K562 (cell line): ENCODE measurements around the gene CARD8. TPM values are rescaled to one million over a fixed set of nuclear protein-coding genes. Genes with fewer than 3 reads are reported as not detected.
A peak's percentile ranks its signal among the peaks of the same experiment; 100 is the strongest.

ENCODE experiments used
- ARID2 ChIP-seq: fragments of 450-650 bp; IDR thresholded peaks from 2 replicates; pipeline ENCODE4 v1.6.1; 2017; ENCODE audit warnings: antibody characterized with exemption, mild to moderate bottlenecking
- CREBBP ChIP-seq: IDR thresholded peaks from one replicate; pipeline ENCODE4 v1.6.1; 2012; ENCODE audit warnings: low read depth, mild to moderate bottlenecking, control low read depth, inconsistent platforms, low read length
- FUS ChIP-seq: fragments of 200-400 bp; formaldehyde crosslinking; optimal IDR thresholded peaks from 2 replicates; pipeline ENCODE3; 2017; ENCODE audit warnings: low read depth, low read length
- GATA2 ChIP-seq: sonication (generic); formaldehyde crosslinking; IDR thresholded peaks from 2 replicates; pipeline ENCODE4 v1.4.0; 2020; ENCODE audit warnings: mild to moderate bottlenecking, missing genetic modification reagents
- HDAC6 ChIP-seq: IDR thresholded peaks from 2 replicates; pipeline ENCODE4 v1.6.1; 2012; ENCODE audit warnings: low read depth, mild to moderate bottlenecking, control low read depth, inconsistent platforms, low read length, moderate library complexity
- HDAC8 ChIP-seq: fragments of 450-650 bp; IDR thresholded peaks from 2 replicates; pipeline ENCODE4 v1.6.1; 2016; ENCODE audit warnings: mild to moderate bottlenecking, missing genetic modification characterization, moderate library complexity, missing compliant biosample characterization
- JUND ChIP-seq, 2 experiments: IDR thresholded peaks; 2 replicates in 1 of 2; 3 replicates in 1 of 2; pipeline ENCODE4 v1.6.1; 2011; ENCODE audit warnings: borderline replicate concordance in 2 of 2, low read depth in 2 of 2, low read length in 2 of 2, improper control_type of control experiment in 1 of 2, missing biosample characterization in 1 of 2, missing genetic modification characterization in 1 of 2, missing genetic modification reagents in 1 of 2
- MXD1 ChIP-seq: fragments of 250-450 bp; sonication (Bioruptor Pico); IDR thresholded peaks from 2 replicates; pipeline ENCODE4 v1.8.0; 2021; ENCODE audit warnings: borderline replicate concordance, mild to moderate bottlenecking, moderate library complexity; ENCODE audit not compliant: poor library complexity, severe bottlenecking
- NR2C1 ChIP-seq, 2 experiments: fragments of 450-650 bp; IDR thresholded peaks; 2 replicates each; pipeline ENCODE4 v1.6.1; 2017; ENCODE audit warnings: mild to moderate bottlenecking in 2 of 2, antibody characterized with exemption in 1 of 2, inconsistent platforms in 1 of 2, missing compliant biosample characterization in 1 of 2, missing genetic modification characterization in 1 of 2
- POLR2A ChIP-seq: fragments of 450-650 bp; conservative IDR thresholded peaks from 2 replicates; pipeline ENCODE4 v1.6.1; 2016
- RBM14 ChIP-seq: fragments of 200-400 bp; formaldehyde crosslinking; IDR thresholded peaks from 2 replicates; pipeline ENCODE4 v1.6.1; 2018; ENCODE audit warnings: low read depth, mild to moderate bottlenecking, low read length, moderate library complexity, borderline replicate concordance; ENCODE audit not compliant: insufficient read depth
- RBM17 ChIP-seq: fragments of 200-400 bp; formaldehyde crosslinking; IDR thresholded peaks from 2 replicates; pipeline ENCODE4 v1.6.1; 2017; ENCODE audit warnings: low read depth, mild to moderate bottlenecking, low read length, borderline replicate concordance
- RCOR1 ChIP-seq, 2 experiments: IDR thresholded peaks; 2 replicates each; pipeline ENCODE4 v1.6.1; 2012; ENCODE audit warnings: low read depth in 2 of 2, low read length in 2 of 2, borderline replicate concordance in 1 of 2, improper control_type of control experiment in 1 of 2
- RFX1 ChIP-seq: fragments of 450-650 bp; IDR thresholded peaks from 2 replicates; pipeline ENCODE4 v1.6.1; 2016; ENCODE audit warnings: mild to moderate bottlenecking, moderate library complexity
- RFX5 ChIP-seq: IDR thresholded peaks from 2 replicates; pipeline ENCODE4 v1.6.1; 2011; ENCODE audit warnings: low read depth, mild to moderate bottlenecking, improper control_type of control experiment, low read length
- SRSF3 ChIP-seq: fragments of 200-400 bp; formaldehyde crosslinking; IDR thresholded peaks from 2 replicates; pipeline ENCODE4 v1.6.1; 2016; ENCODE audit warnings: mild to moderate bottlenecking, low read length, moderate library complexity; ENCODE audit not compliant: insufficient read depth
- STAT5A ChIP-seq: IDR thresholded peaks from 2 replicates; pipeline ENCODE4 v1.6.1; 2012; ENCODE audit warnings: low read length, inconsistent platforms, borderline replicate concordance
- THRAP3 ChIP-seq: fragments of 450-650 bp; IDR thresholded peaks from 2 replicates; pipeline ENCODE4 v1.6.1; 2016; ENCODE audit warnings: mild to moderate bottlenecking, inconsistent platforms, borderline replicate concordance
- TSC22D4 ChIP-seq: fragments of 450-650 bp; IDR thresholded peaks from 2 replicates; pipeline ENCODE4 v1.6.1; 2016; ENCODE audit warnings: missing genetic modification characterization, missing biosample characterization, control low read depth
- USF2 ChIP-seq: sonication (generic); formaldehyde crosslinking; IDR thresholded peaks from 2 replicates; pipeline ENCODE4 v1.5.0; 2020; ENCODE audit warnings: missing genetic modification reagents
- XRCC3 ChIP-seq: fragments of 450-650 bp; IDR thresholded peaks from 2 replicates; pipeline ENCODE4 v1.6.1; 2017; ENCODE audit warnings: mild to moderate bottlenecking, moderate library complexity
- ZKSCAN1 ChIP-seq: fragments of 150-350 bp; IDR thresholded peaks from 2 replicates; pipeline ENCODE4 v1.6.1; 2016; ENCODE audit warnings: low read depth, low read length
- ZNF695 ChIP-seq: fragments of 450-650 bp; formaldehyde crosslinking; IDR thresholded peaks from 2 replicates; pipeline ENCODE4 v1.4.0; 2020; ENCODE audit warnings: mild to moderate bottlenecking, moderate library complexity
- polyA plus RNA-seq, 8 experiments: library from polyadenylated mRNA; depleted of rRNA in 4 of 8; stranded (reverse) in 5 of 8; unstranded in 3 of 8; fragments of >200 nt; fragmentation: Nextera tagmentation in 2 of 8; fragmentation: Illumina TruSeq in 1 of 8; extraction: Ambion mirVana in 2 of 8; extraction: Trizol in 1 of 8; gene quantifications; 2 replicates each; pipeline versions ENCODE4 v1.2.1 to v1.2.3, GENCODE V29; 2011 to 2014; ENCODE audit warnings: inconsistent platforms in 1 of 8, missing spikeins in 1 of 8
- total RNA-seq, 7 experiments: library from RNA; depleted of rRNA in 6 of 7; stranded (reverse); fragments of >200 nt in 6 of 7; fragmentation: Illumina TruSeq in 2 of 7; extraction: Trizol in 2 of 7; gene quantifications; 2 replicates each; pipeline versions ENCODE4 v1.2.1 to v1.2.3, GENCODE V29; 2011 to 2021; ENCODE audit warnings: low replicate concordance in 1 of 7
- TF ChIP-seq, protein P1 (sequence below): fragments of 450-650 bp; IDR thresholded peaks from 2 replicates; pipeline ENCODE4 v1.6.1; 2016; ENCODE audit warnings: borderline replicate concordance
- TF ChIP-seq, protein P2 (sequence below): fragments of 450-650 bp; IDR thresholded peaks from 2 replicates; pipeline ENCODE4 v1.6.1; 2016

The CARD8 gene
- total and polyA plus RNA-seq, 9 of the 15 experiments (the other 6 are each of a cell fraction or from before 2014, with no cell fraction given): 11.5 to 26.4 (median 20.8) TPM

DNA sequence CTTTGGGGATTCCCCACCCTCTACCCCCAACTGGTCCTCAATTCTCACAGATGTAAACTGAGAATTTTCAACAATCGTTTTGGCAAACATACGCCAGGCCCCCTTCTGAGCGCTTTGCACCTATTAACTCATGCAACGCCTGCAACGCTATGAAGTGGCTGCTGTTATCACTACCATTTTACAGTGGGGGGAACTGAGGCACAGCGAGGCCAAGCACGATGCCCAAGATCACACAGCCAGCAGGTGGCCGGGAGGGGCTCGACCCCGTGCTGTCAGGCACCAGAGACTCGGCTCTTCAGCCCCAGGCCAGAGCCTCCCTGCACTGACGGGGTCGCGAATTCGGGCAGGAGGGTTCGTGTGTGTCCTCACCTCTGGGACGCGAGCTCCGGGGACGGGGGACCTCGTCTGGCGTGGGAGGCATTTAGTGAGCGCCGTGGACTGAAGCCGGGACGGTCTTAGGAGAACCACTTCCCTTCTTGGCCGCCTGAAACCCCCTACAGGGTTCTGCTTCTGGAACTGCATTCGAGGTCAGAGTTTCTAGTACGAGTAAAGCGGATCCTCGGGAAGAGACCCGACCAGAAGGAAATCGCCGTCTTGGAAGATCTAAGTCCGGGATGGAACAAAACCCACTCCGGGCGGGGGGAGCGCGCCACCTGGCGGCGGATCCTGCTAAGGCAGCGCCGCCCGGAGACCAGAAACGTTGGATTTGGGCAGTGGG is 35.2 kb upstream of the CARD8 start (continued):
- TF ChIP-seq FUS: no peak
- no peak for TF ChIP-seq GATA2 (CRISPR knock-in tag)
- peak; percentile 51; the same call in 1 of the 2 replicates for TF ChIP-seq ARID2
- no peak for TF ChIP-seq USF2
- no peak for TF ChIP-seq RFX5
- TF ChIP-seq XRCC3: no peak
- TF ChIP-seq, protein P1, sequence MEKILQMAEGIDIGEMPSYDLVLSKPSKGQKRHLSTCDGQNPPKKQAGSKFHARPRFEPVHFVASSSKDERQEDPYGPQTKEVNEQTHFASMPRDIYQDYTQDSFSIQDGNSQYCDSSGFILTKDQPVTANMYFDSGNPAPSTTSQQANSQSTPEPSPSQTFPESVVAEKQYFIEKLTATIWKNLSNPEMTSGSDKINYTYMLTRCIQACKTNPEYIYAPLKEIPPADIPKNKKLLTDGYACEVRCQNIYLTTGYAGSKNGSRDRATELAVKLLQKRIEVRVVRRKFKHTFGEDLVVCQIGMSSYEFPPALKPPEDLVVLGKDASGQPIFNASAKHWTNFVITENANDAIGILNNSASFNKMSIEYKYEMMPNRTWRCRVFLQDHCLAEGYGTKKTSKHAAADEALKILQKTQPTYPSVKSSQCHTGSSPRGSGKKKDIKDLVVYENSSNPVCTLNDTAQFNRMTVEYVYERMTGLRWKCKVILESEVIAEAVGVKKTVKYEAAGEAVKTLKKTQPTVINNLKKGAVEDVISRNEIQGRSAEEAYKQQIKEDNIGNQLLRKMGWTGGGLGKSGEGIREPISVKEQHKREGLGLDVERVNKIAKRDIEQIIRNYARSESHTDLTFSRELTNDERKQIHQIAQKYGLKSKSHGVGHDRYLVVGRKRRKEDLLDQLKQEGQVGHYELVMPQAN: no peak
- no peak; a peak in 1 of 4 replicates for TF ChIP-seq RCOR1 (IDR thresholded peaks at IDR 0.05; ENCODE audit: borderline replicate concordance in 1 of 2, low read depth in 2 of 2, low read length in 2 of 2)
- no peak for TF ChIP-seq HDAC6
- TF ChIP-seq NR2C1 (IDR thresholded peaks at IDR 0.05): no peak
- TF ChIP-seq NR2C1 (tag; IDR thresholded peaks at IDR 0.05): no peak
- TF ChIP-seq TSC22D4 (tag): no peak
- no peak for TF ChIP-seq MXD1 (CRISPR knock-in tag)
- no peak for TF ChIP-seq RFX1
- no peak for TF ChIP-seq RBM14
- no peak for TF ChIP-seq POLR2A
- no peak for TF ChIP-seq RBM17
- no peak for TF ChIP-seq ZNF695 (CRISPR knock-in tag)
- no peak for TF ChIP-seq THRAP3
- TF ChIP-seq CREBBP: no peak
- TF ChIP-seq, protein P2, sequence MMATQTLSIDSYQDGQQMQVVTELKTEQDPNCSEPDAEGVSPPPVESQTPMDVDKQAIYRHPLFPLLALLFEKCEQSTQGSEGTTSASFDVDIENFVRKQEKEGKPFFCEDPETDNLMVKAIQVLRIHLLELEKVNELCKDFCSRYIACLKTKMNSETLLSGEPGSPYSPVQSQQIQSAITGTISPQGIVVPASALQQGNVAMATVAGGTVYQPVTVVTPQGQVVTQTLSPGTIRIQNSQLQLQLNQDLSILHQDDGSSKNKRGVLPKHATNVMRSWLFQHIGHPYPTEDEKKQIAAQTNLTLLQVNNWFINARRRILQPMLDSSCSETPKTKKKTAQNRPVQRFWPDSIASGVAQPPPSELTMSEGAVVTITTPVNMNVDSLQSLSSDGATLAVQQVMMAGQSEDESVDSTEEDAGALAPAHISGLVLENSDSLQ: no peak
- no peak for TF ChIP-seq SRSF3
- TF ChIP-seq JUND (IDR thresholded peaks at IDR 0.05; ENCODE audit: borderline replicate concordance, low read depth, low read length): no peak
- no peak for TF ChIP-seq JUND (tag; IDR thresholded peaks at IDR 0.05; ENCODE audit: borderline replicate concordance, low read depth, low read length)
- TF ChIP-seq STAT5A: no peak
- no peak for TF ChIP-seq HDAC8 (tag)
- TF ChIP-seq ZKSCAN1: peak; percentile 17; the same call in 1 of the 2 replicates
